Amygdala (tissue), 56 donors: Measurements from ENCODE around the gene PTPRB.

Experiments
- DNase-seq, 56 donors: peaks; one replicate each; lab custom pipeline; 2025; lab: John Stamatoyannopoulos, UW

The PTPRB gene

DNA sequence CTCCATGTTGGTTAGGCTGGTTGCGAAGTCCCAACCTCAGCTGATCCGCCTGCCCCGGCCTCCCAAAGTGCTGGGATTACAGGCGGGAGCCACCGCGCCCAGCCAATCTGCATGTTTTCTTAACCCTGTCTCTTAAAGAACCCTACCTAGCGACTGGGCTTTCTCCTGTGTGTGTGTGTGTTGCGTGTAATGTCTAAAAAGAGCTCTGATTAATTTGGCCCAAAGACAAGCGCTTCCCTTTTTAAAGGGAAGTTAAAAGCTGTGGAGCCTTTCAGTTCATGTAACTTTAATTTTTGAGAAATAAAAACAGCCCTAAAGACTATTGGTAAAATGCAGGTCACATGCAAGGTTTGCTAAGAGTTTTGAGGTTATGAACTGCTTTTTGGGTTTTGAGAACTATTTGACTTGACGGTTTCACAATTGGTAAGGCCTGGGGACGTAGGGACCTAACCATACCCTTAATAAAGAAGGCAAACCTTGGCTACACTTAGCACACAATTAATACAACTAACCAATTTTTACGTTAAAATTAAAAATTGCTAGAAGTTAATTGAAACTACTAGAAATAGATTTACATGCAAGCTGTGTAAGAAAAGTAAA, 167.9 kb downstream of the PTPRB start:
- DNase-seq, result no peak

DNA sequence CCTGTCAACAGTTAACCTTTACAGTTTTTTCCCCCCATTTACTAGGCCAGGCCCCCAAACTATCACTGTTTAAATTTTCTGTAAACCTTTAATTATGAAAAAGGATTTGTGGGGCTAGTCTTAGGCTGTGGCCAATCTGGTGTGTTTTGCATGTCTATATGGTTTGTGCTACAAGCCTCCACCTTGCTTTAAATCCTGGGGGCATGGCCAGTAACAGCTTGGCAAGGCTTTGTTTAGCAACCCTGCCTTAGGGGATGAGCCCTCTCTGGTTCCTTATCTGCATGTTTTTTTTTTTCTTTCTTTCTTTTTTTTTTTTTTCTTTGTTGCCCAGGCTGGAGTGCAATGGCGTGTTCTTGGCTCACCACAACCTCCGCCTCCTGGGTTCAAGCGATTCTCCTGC, 168.5 kb downstream of the PTPRB start:
- no peak for DNase-seq

DNA sequence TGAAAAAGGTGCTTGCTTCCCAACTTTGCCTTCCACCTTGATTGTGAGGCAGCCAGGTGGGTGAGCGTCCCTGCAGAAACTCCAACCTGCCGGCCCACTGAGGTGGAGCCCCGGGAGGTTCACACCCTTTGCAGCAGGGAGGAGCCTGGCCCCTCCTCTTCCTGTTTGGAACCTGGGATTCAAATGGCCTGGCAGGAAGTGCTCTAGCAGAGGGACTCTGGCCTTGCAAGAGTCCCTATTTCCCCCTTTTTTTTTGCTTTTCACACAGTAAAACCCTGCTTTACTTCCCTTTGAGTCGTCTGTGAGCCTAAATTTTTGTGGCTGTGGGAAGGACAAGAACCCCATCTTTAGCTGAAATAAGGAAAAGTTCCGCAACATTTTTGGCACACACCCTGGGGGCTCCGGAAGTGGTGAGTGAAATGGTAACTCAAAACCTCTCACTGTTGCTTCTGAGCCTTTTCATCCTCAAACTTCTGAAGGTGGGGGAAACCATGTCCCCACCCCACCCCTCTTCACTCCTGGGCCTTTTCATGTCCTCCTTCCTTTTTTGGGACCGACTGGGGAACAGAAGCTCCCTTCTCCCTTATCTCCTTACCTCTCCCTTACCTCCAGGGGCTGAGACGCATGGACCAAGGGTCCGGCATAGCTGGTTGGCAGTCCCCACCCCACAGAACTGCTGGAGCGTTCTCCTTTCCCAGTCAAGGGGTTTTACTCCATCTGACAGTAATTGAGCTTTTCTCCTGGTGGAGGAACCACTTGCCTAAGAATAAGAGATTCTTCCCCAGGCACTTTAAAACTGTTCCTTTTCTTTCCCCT, 169.1 kb downstream of the PTPRB start:
- no peak for DNase-seq

DNA sequence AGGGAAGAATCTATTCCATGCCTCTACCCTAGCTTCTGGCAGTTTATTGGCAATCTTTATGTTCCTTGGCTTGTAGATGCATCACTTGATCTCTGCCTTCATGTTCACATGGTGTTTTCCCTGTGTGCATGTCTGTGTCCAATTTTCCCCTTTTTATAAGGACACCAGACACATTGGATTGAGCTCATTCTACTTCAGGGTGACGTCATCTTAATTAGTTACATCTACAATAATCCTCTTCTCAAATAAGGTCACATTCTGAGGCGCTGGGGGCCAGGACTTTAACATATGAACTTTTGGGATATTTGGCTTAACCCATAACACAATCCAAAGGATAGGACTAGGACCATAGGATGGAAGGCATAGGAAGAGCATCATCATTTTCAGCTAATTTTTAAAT, 169.8 kb downstream of the PTPRB start:
- DNase-seq, result no peak

DNA sequence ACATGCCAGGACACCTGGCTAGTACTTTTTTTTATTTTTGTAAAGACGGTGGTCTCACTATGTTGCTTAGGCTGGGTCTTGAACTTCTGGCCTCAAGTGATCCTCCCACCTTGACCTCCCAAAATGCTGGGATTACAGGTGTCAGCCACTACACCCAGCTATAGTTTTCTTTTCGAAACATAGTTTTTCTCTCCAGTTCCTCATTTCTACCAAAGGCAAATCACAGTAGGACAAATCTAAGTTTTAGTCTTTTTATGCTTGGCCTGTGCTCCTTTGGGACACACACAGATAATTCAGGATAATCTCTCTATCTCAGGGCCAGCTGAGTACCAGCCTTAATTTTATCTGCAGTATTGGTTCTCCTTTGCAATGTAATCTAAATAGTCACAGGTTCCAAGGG, 170.5 kb downstream of the PTPRB start:
- no peak for DNase-seq
